ENCODE data around the gene ADGRV1.

- TF ChIP-seq CTCF (IDR thresholded peaks at IDR 0.05; ENCODE audit: borderline replicate concordance, extremely low read depth, low read length, poor library complexity, severe bottlenecking), result no peak
- TF ChIP-seq EZH2 (IDR thresholded peaks at IDR 0.05; ENCODE audit: borderline replicate concordance, low read depth, low read length, severe bottlenecking), result no peak
Measured at GRCh38 chr5:91154338-91154737, 595.7 kb downstream of the ADGRV1 start.

All from DND-41 (cell line).